GM19463 (cell line): Measurements from ENCODE around the gene PRPF31.

Experiments used
- ATAC-seq: cut with Tn5 transposase; IDR thresholded peaks from one replicate; pipeline ENCODE4 v1.9.1; 2021; ENCODE audit warnings: mild to moderate bottlenecking, moderate library complexity; ENCODE audit not compliant: unreplicated experiment

The PRPF31 gene

DNA sequence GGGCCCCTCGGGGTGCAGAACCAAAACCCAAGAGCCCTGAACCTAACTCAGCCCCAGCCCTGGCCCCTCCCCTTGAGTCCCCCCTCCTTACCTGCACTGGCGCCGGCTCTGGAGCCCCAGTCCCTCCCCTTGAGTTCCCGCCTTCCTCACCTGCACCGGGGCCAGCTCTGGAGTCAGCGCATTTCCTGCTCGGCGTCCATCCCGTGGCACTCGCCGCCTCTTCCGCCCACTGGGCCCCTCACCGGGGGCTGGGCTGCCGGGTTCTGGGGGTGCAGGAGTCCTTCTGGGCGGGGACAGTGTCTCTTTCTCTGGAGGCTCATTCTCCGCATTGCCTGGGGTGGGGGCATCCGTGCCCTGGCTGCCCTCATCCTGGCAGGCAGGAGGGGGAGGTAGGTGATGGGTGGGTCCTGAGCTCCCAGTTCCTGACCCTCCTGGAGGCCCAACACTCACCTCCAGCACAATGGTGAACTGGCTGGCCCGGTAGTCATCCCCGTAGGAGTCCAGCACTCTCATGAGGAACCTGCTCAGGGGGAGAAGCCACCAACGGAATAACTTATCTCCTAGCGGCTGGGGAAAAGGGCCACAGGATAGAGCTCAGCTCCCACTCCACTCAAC is 7.6 kb upstream of the PRPF31 start:
- ATAC-seq, result no peak

DNA sequence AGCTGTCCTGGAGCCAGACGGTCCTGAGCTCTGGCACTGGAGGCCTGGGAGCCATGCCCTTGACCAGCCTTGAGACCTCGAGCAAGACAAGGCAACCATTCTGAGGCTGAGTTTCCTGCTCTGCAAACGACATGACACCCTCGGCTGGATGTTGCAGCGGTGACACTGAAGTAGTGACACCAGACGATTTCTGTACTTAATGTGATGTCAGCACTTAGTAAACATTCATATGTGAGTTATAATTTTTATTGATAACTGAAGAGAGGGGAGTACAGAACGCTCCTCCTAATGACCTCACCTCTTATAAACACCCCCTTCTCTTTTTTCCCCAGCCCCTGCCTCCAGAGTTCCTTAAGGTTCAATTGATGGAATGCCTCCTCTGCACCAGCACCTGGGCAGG is 7.1 kb upstream of the PRPF31 start:
- ATAC-seq, result no peak

DNA sequence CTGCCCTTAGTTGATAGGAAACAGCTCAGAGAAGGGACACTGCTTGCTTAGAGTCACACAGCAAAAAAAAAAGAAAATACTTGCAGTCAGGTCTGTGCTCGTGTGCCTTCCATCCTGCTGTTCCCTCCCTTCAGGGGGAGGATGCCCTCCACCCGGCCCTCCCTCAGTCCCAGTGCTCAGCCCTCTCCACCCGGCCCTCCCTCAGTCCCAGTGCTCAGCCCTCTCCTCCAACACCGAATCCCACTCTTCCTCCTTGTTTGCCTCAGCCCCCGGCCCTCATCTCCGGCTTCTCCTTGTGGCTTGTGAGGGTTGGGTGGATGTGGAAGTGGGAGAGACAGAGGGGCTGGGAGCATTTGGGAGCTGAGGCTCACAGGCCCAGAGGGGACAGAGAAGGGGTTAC is 5.9 kb upstream of the PRPF31 start:
- no peak for ATAC-seq

DNA sequence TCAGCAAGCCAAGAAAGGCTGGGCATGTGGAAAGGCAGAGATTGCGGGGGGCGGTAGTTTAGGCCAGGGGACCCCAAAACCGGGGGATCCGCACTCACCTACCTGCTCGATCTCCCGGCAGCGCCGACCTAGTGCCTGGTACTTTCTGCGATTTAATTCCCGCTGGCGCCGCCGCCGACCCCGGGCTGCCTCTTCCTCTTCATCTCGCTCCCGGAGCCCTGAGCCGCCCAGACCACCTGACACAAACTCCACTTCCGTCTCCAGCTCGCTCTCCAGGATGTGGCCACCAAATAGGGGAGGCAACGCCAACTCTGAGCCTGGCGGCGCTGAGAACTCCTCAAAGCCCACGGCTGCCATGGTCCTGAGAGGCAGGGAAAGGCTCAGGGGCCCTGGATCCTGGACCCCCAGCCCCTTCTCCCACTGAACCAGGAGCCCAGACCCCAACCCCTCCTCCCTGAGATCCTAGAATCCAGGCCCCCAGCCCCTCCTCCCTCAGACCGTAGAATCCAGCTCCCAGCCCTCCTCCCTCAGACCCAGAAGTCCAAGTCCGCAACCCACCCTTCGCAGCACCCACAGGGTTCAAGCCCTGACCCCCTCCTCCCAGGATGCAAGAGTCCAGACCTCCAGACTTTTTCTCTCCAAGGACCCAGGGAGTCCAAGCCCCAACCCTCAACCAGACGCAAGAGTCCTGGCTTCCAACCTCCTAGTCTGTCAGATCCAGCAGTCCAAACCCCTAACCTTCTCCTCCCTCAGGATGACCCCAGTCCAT is 1.0 kb upstream of the PRPF31 start:
- no peak for ATAC-seq

DNA sequence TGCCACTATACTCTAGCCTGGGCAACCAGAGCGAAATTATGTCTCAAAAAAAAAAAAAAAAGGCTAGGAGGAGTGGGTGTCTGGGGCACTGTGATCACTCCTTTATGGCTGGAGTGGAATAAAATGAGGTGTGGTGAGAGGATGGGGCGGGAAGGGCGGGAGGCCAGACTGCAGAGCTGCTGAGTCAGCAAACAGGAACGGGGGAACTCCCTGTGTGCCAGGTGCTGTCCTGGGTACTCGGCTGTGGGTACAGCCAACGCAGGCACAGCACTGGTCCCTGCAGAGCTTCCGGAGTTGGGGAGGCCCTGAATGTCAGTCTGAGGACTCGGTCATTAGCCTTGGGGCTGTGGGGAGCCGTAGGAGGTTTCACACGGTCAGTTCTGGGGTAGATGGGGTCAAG is 5.7 kb downstream of the PRPF31 start:
- no peak for ATAC-seq

DNA sequence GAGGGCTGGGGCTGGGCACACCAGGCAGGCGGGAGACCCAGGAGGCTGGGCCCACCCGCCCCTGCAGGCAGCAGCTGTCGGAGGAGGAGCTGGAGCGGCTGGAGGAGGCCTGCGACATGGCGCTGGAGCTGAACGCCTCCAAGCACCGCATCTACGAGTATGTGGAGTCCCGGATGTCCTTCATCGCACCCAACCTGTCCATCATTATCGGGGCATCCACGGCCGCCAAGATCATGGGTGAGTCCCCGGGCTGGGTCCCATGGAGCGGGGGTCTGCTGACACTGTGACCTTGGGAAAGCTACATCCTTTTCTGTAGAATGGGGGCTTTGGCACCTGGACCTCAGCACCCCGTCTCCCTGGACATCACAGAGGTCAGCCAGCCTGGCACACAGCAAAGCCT is 8.1 kb downstream of the PRPF31 start:
- no peak for ATAC-seq

- no peak for ATAC-seq
These were observed 8.8 kb downstream of the PRPF31 start for GRCh38 chr19:54124393-54124792.

GRCh38 chr19:54125713-54126112 is 10.2 kb downstream of the PRPF31 start:
- no peak for ATAC-seq

DNA sequence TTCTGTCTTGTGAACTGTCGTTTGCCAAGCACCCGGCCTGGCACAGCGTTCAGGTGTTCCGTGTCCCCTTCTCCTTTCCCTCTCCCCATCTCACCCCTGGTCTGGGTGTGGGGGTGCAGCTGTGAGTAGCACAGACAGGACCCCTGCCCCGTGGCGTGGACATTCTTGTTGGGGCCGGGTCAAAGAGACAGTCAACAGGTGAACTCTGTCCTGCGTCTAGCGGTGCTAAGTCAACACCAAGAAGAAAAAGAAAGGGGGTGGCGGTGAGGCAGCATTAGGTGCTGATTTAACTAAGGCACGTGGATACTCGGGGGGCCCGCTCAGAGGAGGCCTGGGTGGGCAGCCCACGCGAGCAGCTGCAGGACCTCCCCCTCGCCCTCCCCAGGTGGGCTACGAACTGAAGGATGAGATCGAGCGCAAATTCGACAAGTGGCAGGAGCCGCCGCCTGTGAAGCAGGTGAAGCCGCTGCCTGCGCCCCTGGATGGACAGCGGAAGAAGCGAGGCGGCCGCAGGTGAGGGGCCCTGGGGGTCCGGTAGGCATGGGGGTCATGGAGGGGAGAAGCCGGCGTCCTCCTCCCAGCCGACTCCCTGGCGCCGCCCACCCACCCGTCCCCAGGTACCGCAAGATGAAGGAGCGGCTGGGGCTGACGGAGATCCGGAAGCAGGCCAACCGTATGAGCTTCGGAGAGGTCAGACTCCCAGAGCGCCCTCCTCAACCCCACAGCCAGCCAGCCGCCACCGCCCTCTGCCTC is 12.3 kb downstream of the PRPF31 start:
- ATAC-seq, result no peak

- ATAC-seq, result no peak
These were observed 12.8 kb downstream of the PRPF31 start for GRCh38 chr19:54128441-54128725.

GRCh38 chr19:54128796-54129616 is 13.5 kb downstream of the PRPF31 start:
- ATAC-seq, result no peak

DNA sequence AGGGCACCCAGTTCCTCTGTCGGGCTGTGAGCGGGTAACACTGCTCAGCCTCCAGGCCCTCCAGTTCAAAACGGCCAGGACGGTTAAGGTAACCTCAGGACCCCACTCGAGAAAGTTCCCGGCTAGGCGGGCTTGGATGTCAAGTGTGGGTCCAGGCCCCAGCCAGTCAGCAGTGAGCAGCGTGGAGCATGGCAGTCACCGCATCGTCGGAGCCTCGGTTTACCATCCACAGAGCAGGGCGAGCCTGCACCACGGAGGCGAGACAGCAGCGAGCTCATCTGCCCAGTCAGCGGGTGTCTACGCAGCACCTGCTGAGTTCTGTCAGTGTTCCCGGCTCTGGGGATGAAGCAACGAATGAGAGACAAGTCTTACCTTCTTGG is 14.1 kb downstream of the PRPF31 start:
- ATAC-seq, result no peak

GRCh38 chr19:54133312-54133956 is 17.9 kb downstream of the PRPF31 start:
- ATAC-seq, result no peak

GRCh38 chr19:54133957-54134590 is 18.5 kb downstream of the PRPF31 start:
- no peak for ATAC-seq

DNA sequence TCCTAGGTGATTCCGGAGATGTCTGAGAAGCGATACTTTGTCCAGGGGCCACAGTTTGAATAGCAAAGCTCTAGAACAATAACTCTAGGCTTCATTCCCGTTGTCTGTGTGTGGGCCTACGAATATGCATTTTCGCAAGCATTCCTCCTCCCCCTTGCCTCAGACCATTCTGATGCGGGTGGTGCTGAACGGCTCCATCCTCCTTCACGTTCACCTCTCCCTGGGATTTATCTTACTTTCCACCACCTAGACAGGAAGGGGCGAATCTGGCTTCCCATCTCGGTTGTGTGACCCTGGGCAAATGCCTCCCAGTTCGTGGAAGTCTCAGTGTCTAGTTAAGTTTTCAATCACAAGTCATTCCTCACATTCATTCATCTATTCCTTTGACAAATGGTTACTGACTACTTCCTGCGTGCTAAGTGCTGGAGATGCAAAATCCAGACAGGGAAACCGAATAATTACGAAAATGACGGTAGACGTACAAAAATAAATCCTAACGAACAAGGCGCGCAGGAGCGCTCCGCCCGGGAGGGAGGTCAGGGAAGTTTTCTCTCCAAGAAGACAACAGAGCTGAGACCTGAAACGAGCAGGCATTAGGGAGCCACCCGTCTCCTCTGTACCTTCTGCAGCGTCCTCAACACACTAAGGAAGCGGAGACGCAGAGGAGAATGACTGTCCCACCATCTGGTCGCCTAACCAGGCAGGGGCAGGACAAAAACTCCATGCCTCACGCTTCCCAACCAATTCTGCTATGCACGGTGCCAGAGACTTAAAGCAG is 20.7 kb downstream of the PRPF31 start:
- ATAC-seq, result no peak

DNA sequence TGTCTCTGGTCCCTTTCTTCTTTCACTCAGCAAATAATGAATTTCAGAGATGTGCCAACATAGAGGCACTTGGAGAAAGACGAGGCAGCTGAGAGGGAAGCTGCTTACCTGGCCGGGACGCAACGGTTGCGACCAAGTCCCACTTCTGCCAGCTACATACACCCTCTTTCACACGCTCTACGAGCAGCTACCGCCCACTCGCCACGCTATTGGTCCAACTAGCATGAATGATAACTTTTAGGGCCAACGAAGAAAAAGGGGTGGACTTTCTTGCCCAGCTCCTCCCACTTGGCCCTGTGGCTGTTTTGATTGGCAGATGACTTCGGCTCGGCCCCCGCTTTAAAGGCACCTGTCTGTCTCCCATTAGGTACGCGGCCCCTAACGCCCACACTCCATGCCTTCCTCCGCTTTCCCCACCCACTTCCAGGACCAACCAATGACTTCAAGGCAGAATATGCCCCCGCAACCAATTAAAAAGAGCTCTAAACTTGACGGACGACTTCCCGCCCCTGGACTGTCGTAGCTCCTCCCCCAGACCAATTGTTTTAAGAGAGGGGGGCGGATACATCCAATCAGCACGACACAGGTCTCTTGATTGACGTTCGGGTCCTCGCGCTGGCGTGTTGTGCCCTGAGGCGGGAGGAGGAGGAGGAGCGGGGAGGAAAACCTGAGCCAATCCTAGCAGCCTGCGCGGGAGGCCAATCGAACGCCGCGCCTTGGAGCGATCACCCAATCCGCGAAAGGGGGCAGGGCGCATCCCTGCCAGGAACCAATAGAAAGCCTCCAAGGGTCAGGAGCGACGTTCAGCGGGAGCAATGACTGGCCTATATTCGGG is 21.5 kb downstream of the PRPF31 start:
- peak; percentile 72 for ATAC-seq

- ATAC-seq, result no peak
These were observed 22.3 kb downstream of the PRPF31 start, which contains the start of gene CNOT3 for GRCh38 chr19:54137699-54138488. TSS of gene CNOT3 (plus strand) at chr19:54137762. CDS start at chr19:54142979, 5,217 bp downstream.
